IMR-90 (cell line): Measurements from ENCODE around the gene QARS1. TPM values are rescaled to one million over a fixed set of nuclear protein-coding genes. Genes with fewer than 3 reads are reported as not detected.
A peak's percentile ranks its signal among the peaks of the same experiment; 100 is the strongest.

ENCODE experiments used
- ATAC-seq: fragments of 200-7000 bp; cut with Tn5 transposase; 2 replicates; pipeline ENCODE4 v1.9.1; 2020; ENCODE audit warnings: low read depth, mild to moderate bottlenecking, moderate library complexity
- BruUV-seq: library from RNA; stranded (reverse); fragments of 400-500 nt; replicated peaks from 2 replicates; lab custom pipeline; 2021; lab: Mats Ljungman, UMichigan
- CTCF ChIA-PET: fragments of 300-600 bp; formaldehyde crosslinking; extraction: SDS; loops from one replicate; lab custom pipeline; 2021; ENCODE audit warnings: antibody characterized with exemption; lab: Yijun Ruan, JAX
- POLR2A ChIA-PET: fragments of 300-600 bp; sonication (Branson Sonifier 250); formaldehyde crosslinking; loops from one replicate; lab custom pipeline; 2022; ENCODE audit warnings: antibody characterized with exemption; ENCODE audit not compliant: unreplicated experiment; lab: Charles Lee
- DNase-seq: peaks from one replicate; pipeline ENCODE4 v3.0.0; 2013
- H2AFZ ChIP-seq: replicated peaks from 2 replicates; pipeline ENCODE3; 2013; ENCODE audit warnings: low read length, mild to moderate bottlenecking; ENCODE audit not compliant: poor library complexity
- H2AK5ac ChIP-seq: 2 replicates; pipeline ENCODE4 v1.6.1; 2013; ENCODE audit warnings: low read depth, low read length, inconsistent platforms
- H2AK9ac ChIP-seq: replicated peaks from 2 replicates; pipeline ENCODE3; 2013; ENCODE audit warnings: mild to moderate bottlenecking, low read depth, low read length, moderate library complexity; ENCODE audit not compliant: poor library complexity
- H2BK120ac ChIP-seq: 2 replicates; pipeline ENCODE4 v1.6.1; 2013; ENCODE audit warnings: low read depth, low read length, inconsistent platforms
- H2BK15ac ChIP-seq: 3 replicates; pipeline ENCODE4 v1.6.1; 2013; ENCODE audit warnings: low read depth, low read length, inconsistent platforms
- H2BK20ac ChIP-seq: 2 replicates; pipeline ENCODE4 v1.6.1; 2013; ENCODE audit warnings: low read depth, mild to moderate bottlenecking, inconsistent platforms, low read length, moderate library complexity
- H2BK5ac ChIP-seq: 2 replicates; pipeline ENCODE4 v1.6.1; 2013; ENCODE audit warnings: mild to moderate bottlenecking, low read depth, low read length, inconsistent platforms; ENCODE audit not compliant: poor library complexity, severe bottlenecking
- H3K14ac ChIP-seq: replicated peaks from 2 replicates; pipeline ENCODE4 v1.6.1; 2013; ENCODE audit warnings: low read depth, low read length, inconsistent platforms
- H3K18ac ChIP-seq: 2 replicates; pipeline ENCODE4 v1.6.1; 2013; ENCODE audit warnings: low read depth, low read length, control low read depth
- H3K23ac ChIP-seq: 2 replicates; pipeline ENCODE4 v1.6.1; 2013; ENCODE audit warnings: low read depth, low read length, inconsistent platforms
- H3K27ac ChIP-seq: 2 replicates; pipeline ENCODE4 v1.5.1; 2013; ENCODE audit warnings: mild to moderate bottlenecking, control low read depth, low read length; ENCODE audit not compliant: insufficient read depth
- H3K27me3 ChIP-seq: 2 replicates; pipeline ENCODE4 v1.6.1; 2013; ENCODE audit warnings: low read length; ENCODE audit not compliant: control insufficient read depth, insufficient read depth
- H3K36me3 ChIP-seq: 2 replicates; pipeline ENCODE4 v1.6.1; 2013; ENCODE audit warnings: low read length, mixed read lengths; ENCODE audit not compliant: control insufficient read depth, insufficient read depth
- H3K4ac ChIP-seq: 2 replicates; pipeline ENCODE4 v1.6.1; 2013; ENCODE audit warnings: low read depth, low read length, inconsistent platforms
- H3K4me1 ChIP-seq: 2 replicates; pipeline ENCODE4 v1.6.1; 2013; ENCODE audit warnings: low read length, mixed read lengths; ENCODE audit not compliant: control insufficient read depth, insufficient read depth
- H3K4me2 ChIP-seq: 2 replicates; pipeline ENCODE4 v1.6.1; 2013; ENCODE audit warnings: low read depth, mild to moderate bottlenecking, control low read depth, low read length, moderate library complexity
- H3K4me3 ChIP-seq: 2 replicates; pipeline ENCODE4 v1.5.1; 2013; ENCODE audit warnings: low read depth, mild to moderate bottlenecking, control low read depth, low read length, moderate library complexity; ENCODE audit not compliant: insufficient read depth
- H3K56ac ChIP-seq: 2 replicates; pipeline ENCODE4 v1.6.1; 2013; ENCODE audit warnings: low read length, inconsistent platforms; ENCODE audit not compliant: insufficient read depth; ENCODE audit errors: extremely low read depth
- H3K79me1 ChIP-seq, 2 experiments: 2 replicates each; pipeline ENCODE4 v1.6.1; 2013; ENCODE audit warnings: low read length in 2 of 2, inconsistent platforms in 1 of 2, low read depth in 1 of 2
- H3K9ac ChIP-seq: 2 replicates; pipeline ENCODE4 v1.6.1; 2013; ENCODE audit warnings: low read depth, low read length, control low read depth
- H3K9me1 ChIP-seq: 2 replicates; pipeline ENCODE4 v1.6.1; 2013; ENCODE audit warnings: low read length, inconsistent platforms; ENCODE audit not compliant: insufficient read depth
- H3K9me3 ChIP-seq: 2 replicates; pipeline ENCODE4 v1.6.1; 2013; ENCODE audit warnings: low read length; ENCODE audit not compliant: control insufficient read depth, insufficient read depth
- H4K20me1 ChIP-seq: 2 replicates; pipeline ENCODE4 v1.6.1; 2013; ENCODE audit warnings: low read length, inconsistent platforms; ENCODE audit not compliant: insufficient read depth
- H4K5ac ChIP-seq: 2 replicates; pipeline ENCODE4 v1.6.1; 2013; ENCODE audit warnings: mild to moderate bottlenecking, low read depth, low read length, control low read depth
- H4K8ac ChIP-seq, 2 experiments: 2 replicates each; pipeline ENCODE4 v1.6.1; 2013; ENCODE audit warnings: low read depth in 2 of 2, low read length in 2 of 2, control low read depth in 1 of 2, inconsistent platforms in 1 of 2
- H4K91ac ChIP-seq: 2 replicates; pipeline ENCODE4 v1.6.1; 2013; ENCODE audit warnings: low read depth, low read length, inconsistent platforms; ENCODE audit not compliant: insufficient read depth
- CEBPB ChIP-seq: IDR thresholded peaks from 2 replicates; pipeline ENCODE4 v1.6.1; 2012; ENCODE audit warnings: low read depth, low read length, improper control_type of control experiment
- CHD1 ChIP-seq: IDR thresholded peaks from 2 replicates; pipeline ENCODE4 v1.6.1; 2012; ENCODE audit warnings: low read depth, low read length, improper control_type of control experiment
- CTCF ChIP-seq: conservative IDR thresholded peaks from 2 replicates; pipeline ENCODE4 v1.5.1; 2012; ENCODE audit warnings: mild to moderate bottlenecking, low read depth, low read length, improper control_type of control experiment
- ELK1 ChIP-seq: fragments of 150-350 bp; IDR thresholded peaks from 2 replicates; pipeline ENCODE4 v1.6.1; 2016; ENCODE audit warnings: low read depth, mild to moderate bottlenecking, low read length, moderate library complexity, borderline replicate concordance
- MAFK ChIP-seq: IDR thresholded peaks from 2 replicates; pipeline ENCODE4 v1.6.1; 2012; ENCODE audit warnings: low read depth, low read length, improper control_type of control experiment
- MAZ ChIP-seq: IDR thresholded peaks from 2 replicates; pipeline ENCODE4 v1.6.1; 2012; ENCODE audit warnings: low read depth, mild to moderate bottlenecking, low read length, improper control_type of control experiment, moderate library complexity, borderline replicate concordance
- MXI1 ChIP-seq: IDR thresholded peaks from 2 replicates; pipeline ENCODE4 v1.6.1; 2012; ENCODE audit warnings: low read depth, mild to moderate bottlenecking, low read length, moderate library complexity, borderline replicate concordance
- NFE2L2 ChIP-seq: fragments of 150-350 bp; IDR thresholded peaks from 2 replicates; pipeline ENCODE4 v1.6.1; 2016; ENCODE audit warnings: low read depth, mild to moderate bottlenecking, low read length
- POLR2A ChIP-seq: IDR thresholded peaks from 2 replicates; pipeline ENCODE4 v1.6.1; 2012; ENCODE audit warnings: mild to moderate bottlenecking, low read depth, low read length
- RAD21 ChIP-seq: IDR thresholded peaks from 2 replicates; pipeline ENCODE4 v1.6.1; 2012; ENCODE audit warnings: low read length, improper control_type of control experiment
- RCOR1 ChIP-seq: IDR thresholded peaks from 2 replicates; pipeline ENCODE4 v1.6.1; 2012; ENCODE audit warnings: mild to moderate bottlenecking, low read length, improper control_type of control experiment; ENCODE audit not compliant: insufficient replicate concordance
- RFX5 ChIP-seq: IDR thresholded peaks from 2 replicates; pipeline ENCODE4 v1.8.0; 2012; ENCODE audit warnings: low read depth, mild to moderate bottlenecking, low read length, moderate library complexity
- SMC3 ChIP-seq: fragments of 150-350 bp; IDR thresholded peaks from 2 replicates; pipeline ENCODE4 v1.6.1; 2016; ENCODE audit warnings: low read depth, mild to moderate bottlenecking, antibody characterized with exemption, low read length, moderate library complexity
- USF2 ChIP-seq: fragments of 150-350 bp; IDR thresholded peaks from 2 replicates; pipeline ENCODE4 v1.6.1; 2017; ENCODE audit warnings: mild to moderate bottlenecking, antibody characterized with exemption, low read length, low read depth
- WGBS, 2 experiments: methylation state at CpG; one replicate each; pipeline versions ENCODE4 v1.1.5 to v1.1.7; 2013; ENCODE audit warnings: missing lambda C conversion rate in 2 of 2; ENCODE audit not compliant: insufficient read length in 1 of 2; ENCODE audit errors: extremely low coverage in 2 of 2; 5-methylcytosine and 5-hydroxymethylcytosine counted together
- dilution Hi-C: fragments of 300-500 bp; cut with HindIII; formaldehyde crosslinking; loops from one replicate; pipeline ENCODE4 v1.14.3; 2018; ENCODE audit warnings: low sequenced_read_pairs; ENCODE audit not compliant: unreplicated experiment
- in situ Hi-C: fragments of 300-500 bp; cut with MboI; formaldehyde crosslinking; loops from 3 replicates; pipeline ENCODE4 v1.14.3; 2019; ENCODE audit warnings: low sequenced_read_pairs, inconsistent platforms, mixed read lengths
- intact Hi-C: fragments of 100-400 bp; cut with micrococcal nuclease; formaldehyde crosslinking; loops from 2 replicates; pipeline ENCODE4 v1.10.0; 2022
- polyA plus RNA-seq, 3 experiments: library from polyadenylated mRNA; depleted of rRNA; stranded (reverse); fragments of >200 nt; gene quantifications; 2 replicates each; pipeline ENCODE4 v1.2.3, GENCODE V29; 2012; ENCODE audit warnings: low replicate concordance in 1 of 3
- total RNA-seq: library from RNA; depleted of rRNA; stranded (reverse); fragments of >200 nt; gene quantifications from 2 replicates; pipeline ENCODE4 v1.2.3, GENCODE V29; 2012

QARS1 gene
- total and polyA plus RNA-seq, 2 of the 4 experiments (the other 2 are of a cell fraction), result 354 to 396 TPM

- Histone ChIP-seq H3K9me1 (peaks cover 37% of the 10 kb centered on the region), H2AK5ac (peak overlapping the region; percentile 96), H2BK15ac (no peak overlapping the region; the same call in 2 of the 3 replicates), H4K91ac (peak overlapping the region; percentile 94), H3K23ac (peak overlapping the region; percentile 81), H3K4me1 (peaks cover 9% of the 10 kb centered on the region), H3K9me3 (no peaks in the 10 kb centered on the region), H4K8ac (peak overlapping the region; percentile 83 to 97), H2AFZ (peak overlapping the region; percentile 97), H4K20me1 (peaks cover 12% of the 10 kb centered on the region), H3K4ac (peak overlapping the region; percentile 97), H2AK9ac (peak overlapping the region; percentile 99), H3K9ac (peak overlapping the region; percentile 96), H3K27me3 (no peaks in the 10 kb centered on the region), H3K27ac (peak overlapping the region; percentile 96), H2BK120ac (0 out of 2 replicates have a peak overlapping the region, but pooled peaks have one; percentile 24), H4K5ac (peak overlapping the region; percentile 56), H3K4me2 (peak overlapping the region; percentile 66), H3K56ac (peak overlapping the region; percentile 94; the same call in 1 of the 2 replicates), H3K4me3 (peak overlapping the region; percentile 68), H2BK20ac (no peak overlapping the region), H3K18ac (no peak overlapping the region; the same call in 1 of the 2 replicates), H3K14ac (peak overlapping the region; percentile 98), H3K36me3 (peaks cover 39% of the 10 kb centered on the region), H2BK5ac (peak overlapping the region; percentile 82), H3K79me1 (peaks cover 18 to 63% of the 10 kb centered on the region in 2 experiments)
- no CpG with 5 or more reads among the region's 9 CpGs for WGBS, 2 experiments
- ChIA-PET CTCF (no interaction called here), POLR2A (interaction anchor here (0.5 to 1.2 kb wide), 3 partner anchors 11 to 230 kb away, joined by 3 to 7 read pairs (median 3); partner anchors contain the start of gene USP19)
- ATAC-seq (no peak), DNase-seq (no peak)
- dilution Hi-C loops (no loop called here), intact Hi-C loops (loop anchor here (2.0 kb wide), 1 partner anchor 145 kb away; the partner anchor contains the start of gene C3orf62), in situ Hi-C loops (no loop called here)
- no TSS peak for BruUV-seq
- TF ChIP-seq CTCF (no peak), RFX5 (no peak), NFE2L2 (no peak), MXI1 (no peak), SMC3 (no peak), ELK1 (no peak), MAFK (no peak), USF2 (no peak), MAZ (no peak), CHD1 (no peak), RCOR1 (no peak), POLR2A (no peak), CEBPB (no peak), RAD21 (no peak)
Observed at GRCh38 chr3:49132073-49132436, 27.5 kb upstream of the QARS1 start.
